Measurements from ENCODE around the gene C1QTNF6. TPM values are rescaled to one million over a fixed set of nuclear protein-coding genes. Genes with fewer than 3 reads are reported as not detected.

The C1QTNF6 gene
- polyA plus RNA-seq, 1 donor from 2014 or later, result 5.3 TPM

GRCh38 chr22:37182949-37183245 is 5.2 kb downstream of the C1QTNF6 start:
- Histone ChIP-seq H3K9ac (ENCODE audit: low read length) (no peak overlapping the region), H3K27ac (ENCODE audit: low read length) (no peak overlapping the region), H3K9me3 (ENCODE audit: low read length) (no peaks in the 10 kb centered on the region), H3K4me3 (ENCODE audit: low read length) (no peak overlapping the region), H3K27me3 (ENCODE audit: insufficient read depth, low read depth, low read length) (no peaks in the 10 kb centered on the region), H3K4me2 (ENCODE audit: low read length) (no peak overlapping the region), H3K36me3 (ENCODE audit: insufficient read depth, low read length) (no peaks in the 10 kb centered on the region), H3F3A (ENCODE audit: insufficient read depth, low read length, poor library complexity, severe bottlenecking) (no peaks in the 10 kb centered on the region), H3K9me2 (ENCODE audit: insufficient read depth, low read length) (no peaks in the 10 kb centered on the region), H3K79me2 (replicated peaks; ENCODE audit: insufficient read depth, low read length) (no peaks in the 10 kb centered on the region), H4K20me1 (ENCODE audit: insufficient read depth) (no peaks in the 10 kb centered on the region), H2AFZ (ENCODE audit: low read depth, low read length) (no peak overlapping the region)
- TF ChIP-seq SMC3 (conservative IDR thresholded peaks at IDR 0.05; ENCODE audit: poor library complexity) (no peak), TAF1 (IDR thresholded peaks at IDR 0.05; ENCODE audit: low read depth) (no peak), RAD21 (conservative IDR thresholded peaks at IDR 0.05) (no peak), POLR2AphosphoS5 (IDR thresholded peaks at IDR 0.05) (no peak), MXI1 (conservative IDR thresholded peaks at IDR 0.05; ENCODE audit: poor library complexity, severe bottlenecking) (no peak), EZH2 (IDR thresholded peaks at IDR 0.05; ENCODE audit: borderline replicate concordance, insufficient read depth, low read length, poor library complexity, severe bottlenecking) (no peak), REST (IDR thresholded peaks at IDR 0.05; ENCODE audit: borderline replicate concordance) (no peak), EP300 (conservative IDR thresholded peaks at IDR 0.05; ENCODE audit: poor library complexity, severe bottlenecking) (no peak), CTCF (IDR thresholded peaks at IDR 0.05; ENCODE audit: poor library complexity, severe bottlenecking) (no peak)

GRCh38 chr22:37182101-37182948 is 5.7 kb downstream of the C1QTNF6 start:
- Histone ChIP-seq H3K27me3 (ENCODE audit: insufficient read depth, low read depth, low read length) (no peaks in the 10 kb centered on the region), H3K9me3 (ENCODE audit: low read length) (no peaks in the 10 kb centered on the region), H3K9me2 (ENCODE audit: insufficient read depth, low read length) (no peaks in the 10 kb centered on the region), H2AFZ (ENCODE audit: low read depth, low read length) (no peak overlapping the region), H3K9ac (ENCODE audit: low read length) (no peak overlapping the region), H3K4me3 (ENCODE audit: low read length) (no peak overlapping the region), H3K27ac (ENCODE audit: low read length) (no peak overlapping the region), H4K20me1 (ENCODE audit: insufficient read depth) (no peaks in the 10 kb centered on the region), H3K79me2 (replicated peaks; ENCODE audit: insufficient read depth, low read length) (no peaks in the 10 kb centered on the region), H3F3A (ENCODE audit: insufficient read depth, low read length, poor library complexity, severe bottlenecking) (no peaks in the 10 kb centered on the region), H3K4me2 (ENCODE audit: low read length) (no peak overlapping the region), H3K36me3 (ENCODE audit: insufficient read depth, low read length) (no peaks in the 10 kb centered on the region)
- TF ChIP-seq TAF1 (IDR thresholded peaks at IDR 0.05; ENCODE audit: low read depth), result no peak
- TF ChIP-seq EP300 (conservative IDR thresholded peaks at IDR 0.05; ENCODE audit: poor library complexity, severe bottlenecking), result no peak
- TF ChIP-seq EZH2 (IDR thresholded peaks at IDR 0.05; ENCODE audit: borderline replicate concordance, insufficient read depth, low read length, poor library complexity, severe bottlenecking), result no peak
- TF ChIP-seq SMC3 (conservative IDR thresholded peaks at IDR 0.05; ENCODE audit: poor library complexity), result no peak
- no peak for TF ChIP-seq RAD21 (conservative IDR thresholded peaks at IDR 0.05)
- no peak for TF ChIP-seq MXI1 (conservative IDR thresholded peaks at IDR 0.05; ENCODE audit: poor library complexity, severe bottlenecking)
- TF ChIP-seq REST (IDR thresholded peaks at IDR 0.05; ENCODE audit: borderline replicate concordance), result no peak
- TF ChIP-seq CTCF (IDR thresholded peaks at IDR 0.05; ENCODE audit: poor library complexity, severe bottlenecking), result no peak
- TF ChIP-seq POLR2AphosphoS5 (IDR thresholded peaks at IDR 0.05), result no peak

Measured in neural cell (in vitro differentiated cells).